ENCODE results near the gene FAM124A. TPM values are rescaled to one million over a fixed set of nuclear protein-coding genes. Genes with fewer than 3 reads are reported as not detected.

The FAM124A gene
- total RNA-seq, 1 donor from 2014 or later = 3.9 TPM

- Histone ChIP-seq H3K4me1 (peaks cover 5% of the 10 kb centered on the region), H3K36me3 (no peaks in the 10 kb centered on the region), H3K27ac (no peak overlapping the region), H3K27me3 (peaks cover 3% of the 10 kb centered on the region), H3K4me3 (no peak overlapping the region), H3K9me3 (no peaks in the 10 kb centered on the region)
- intact Hi-C loops (cut with DNase I) = no loop called here
- no peak for TF ChIP-seq CTCF (IDR thresholded peaks at IDR 0.05)
- DNase-seq = no peak
- no peak for ATAC-seq
These were observed 1.1 kb upstream of the FAM124A start for GRCh38 chr13:51221108-51221507.

GRCh38 chr13:51221674-51222036 lies 543 bp upstream of the FAM124A start:
- H3K9me3 ChIP-seq = no peaks in the 10 kb centered on the region
- intact Hi-C loops (cut with DNase I) = no loop called here
- TF ChIP-seq CTCF (IDR thresholded peaks at IDR 0.05) = no peak
- DNase-seq (no peak), ATAC-seq (no peak)
- H3K4me1 ChIP-seq = peaks cover 5% of the 10 kb centered on the region
- H3K27ac ChIP-seq = no peak overlapping the region
- peaks cover 3% of the 10 kb centered on the region for H3K27me3 ChIP-seq
- H3K4me3 ChIP-seq = peak overlapping the region; percentile 77
- no peaks in the 10 kb centered on the region for H3K36me3 ChIP-seq

GRCh38 chr13:51222686-51223559 lies 725 bp downstream of the FAM124A start:
- H3K27ac ChIP-seq = peak overlapping the region; percentile 24
- peak overlapping the region; percentile 77 for H3K4me3 ChIP-seq
- DNase-seq = no peak
- peaks cover 3% of the 10 kb centered on the region for H3K27me3 ChIP-seq
- ATAC-seq = peak; percentile 38
- peaks cover 5% of the 10 kb centered on the region for H3K4me1 ChIP-seq
- TF ChIP-seq CTCF (IDR thresholded peaks at IDR 0.05) = no peak
- no peaks in the 10 kb centered on the region for H3K9me3 ChIP-seq
- intact Hi-C loops (cut with DNase I) = no loop called here
- no peaks in the 10 kb centered on the region for H3K36me3 ChIP-seq

- Histone ChIP-seq H3K27me3 (peaks cover 3% of the 10 kb centered on the region), H3K27ac (no peak overlapping the region), H3K36me3 (no peaks in the 10 kb centered on the region), H3K4me1 (peaks cover 5% of the 10 kb centered on the region), H3K4me3 (peak overlapping the region; percentile 77), H3K9me3 (no peaks in the 10 kb centered on the region)
- TF ChIP-seq CTCF (IDR thresholded peaks at IDR 0.05) = no peak
- intact Hi-C loops (cut with DNase I) = no loop called here
- ATAC-seq (no peak), DNase-seq (no peak)
These were observed 1.5 kb downstream of the FAM124A start for GRCh38 chr13:51223560-51224270.

- Histone ChIP-seq H3K27me3 (peaks cover 3% of the 10 kb centered on the region), H3K4me1 (peaks cover 5% of the 10 kb centered on the region), H3K4me3 (no peak overlapping the region), H3K9me3 (no peaks in the 10 kb centered on the region), H3K27ac (no peak overlapping the region), H3K36me3 (no peaks in the 10 kb centered on the region)
- no peak for ATAC-seq
- intact Hi-C loops (cut with DNase I) = no loop called here
- TF ChIP-seq CTCF (IDR thresholded peaks at IDR 0.05) = no peak
- DNase-seq = no peak
These were observed 2.8 kb downstream of the FAM124A start for GRCh38 chr13:51225029-51225428.

All from upper lobe of right lung (tissue), 1 donor.